GM21723 (cell line): ENCODE results near the gene PDGFRB.

Experiments
- ATAC-seq: cut with Tn5 transposase; IDR thresholded peaks from one replicate; pipeline ENCODE4 v1.9.1; 2021; ENCODE audit warnings: mild to moderate bottlenecking, moderate library complexity; ENCODE audit not compliant: unreplicated experiment

Gene PDGFRB

GRCh38 chr5:150155258-150156026, at the start of gene PDGFRB:
Gene PDGFRB (minus strand): TSS chr5:150155845. CDS start chr5:150137047, 18,798 bp downstream.
- ATAC-seq: peak; percentile 61

DNA sequence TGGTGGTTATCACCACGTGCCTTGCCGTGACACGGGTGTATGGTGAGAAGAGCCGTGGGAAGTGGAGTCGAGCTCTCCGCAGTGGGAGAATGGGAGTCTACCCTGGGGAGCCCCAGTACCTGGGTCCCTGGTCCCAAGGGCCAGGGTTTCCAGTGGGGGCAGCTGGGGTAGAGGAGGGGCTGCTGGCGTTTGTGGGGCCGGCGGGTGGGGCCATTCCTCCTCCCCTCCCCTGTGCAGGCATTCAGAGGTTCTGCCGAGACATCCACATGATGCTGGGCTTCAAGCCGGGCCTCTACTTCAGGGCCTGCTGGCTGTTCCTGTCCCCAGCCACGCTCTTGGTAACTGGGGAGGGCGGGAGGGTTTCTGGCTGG, 48.9 kb upstream of the PDGFRB start:
- ATAC-seq: no peak

- ATAC-seq: no peak
These were observed 48.4 kb upstream of the PDGFRB start for GRCh38 chr5:150203832-150204589.

GRCh38 chr5:150202501-150202900, 46.9 kb upstream of the PDGFRB start:
- no peak for ATAC-seq

DNA sequence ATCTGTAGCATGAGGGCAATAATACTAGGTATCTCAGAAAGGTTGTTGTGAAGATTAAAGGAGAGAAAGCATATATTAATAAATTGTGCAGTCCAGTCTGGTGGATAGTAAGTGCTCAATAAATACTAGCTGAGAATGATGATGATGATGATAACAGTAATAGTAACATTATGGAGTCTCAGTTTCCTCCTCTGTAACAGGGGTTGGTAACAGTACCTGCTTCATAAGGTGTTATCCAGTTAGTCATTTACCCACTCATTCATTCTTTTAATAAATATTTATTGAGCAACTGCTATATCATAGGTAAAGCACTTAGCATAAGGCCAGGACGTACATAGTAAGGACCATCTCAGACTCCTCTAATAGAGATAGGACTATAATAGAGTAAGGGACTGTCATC, 41.8 kb upstream of the PDGFRB start:
- ATAC-seq: no peak

DNA sequence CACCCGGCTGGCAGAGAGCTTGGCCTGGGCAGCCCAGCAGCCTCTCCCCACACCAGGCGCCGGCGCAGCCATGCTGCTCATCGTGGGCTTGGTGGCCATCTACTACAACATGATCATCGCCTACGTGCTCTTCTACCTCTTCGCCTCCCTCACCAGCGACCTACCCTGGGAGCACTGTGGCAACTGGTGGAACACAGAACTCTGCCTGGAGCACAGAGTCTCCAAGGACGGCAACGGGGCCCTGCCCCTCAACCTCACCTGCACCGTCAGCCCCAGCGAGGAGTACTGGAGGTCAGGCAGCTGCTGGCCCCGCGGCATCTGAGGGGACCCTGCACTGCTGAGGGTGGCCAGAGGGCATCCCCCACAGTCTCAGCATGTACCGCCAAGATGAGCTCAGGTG, 41.3 kb upstream of the PDGFRB start:
- no peak for ATAC-seq

DNA sequence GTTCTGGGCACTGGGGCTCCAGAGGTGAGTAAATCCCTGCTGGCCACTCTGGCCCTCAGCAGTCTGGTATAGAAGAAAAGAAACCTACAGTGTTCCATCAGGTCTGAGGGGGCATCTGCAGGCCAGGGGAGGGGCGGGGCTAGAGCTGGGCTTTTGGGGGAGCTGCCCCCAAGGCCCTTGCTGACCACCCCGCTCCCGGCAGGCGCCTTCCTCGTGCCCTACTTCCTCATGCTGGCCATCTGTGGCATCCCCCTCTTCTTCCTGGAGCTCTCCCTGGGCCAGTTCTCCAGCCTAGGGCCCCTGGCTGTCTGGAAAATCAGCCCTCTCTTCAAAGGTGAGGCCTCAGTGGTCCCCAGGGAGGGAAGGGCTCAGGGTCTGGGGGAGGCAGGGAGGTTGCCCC, 40.9 kb upstream of the PDGFRB start:
- no peak for ATAC-seq

DNA sequence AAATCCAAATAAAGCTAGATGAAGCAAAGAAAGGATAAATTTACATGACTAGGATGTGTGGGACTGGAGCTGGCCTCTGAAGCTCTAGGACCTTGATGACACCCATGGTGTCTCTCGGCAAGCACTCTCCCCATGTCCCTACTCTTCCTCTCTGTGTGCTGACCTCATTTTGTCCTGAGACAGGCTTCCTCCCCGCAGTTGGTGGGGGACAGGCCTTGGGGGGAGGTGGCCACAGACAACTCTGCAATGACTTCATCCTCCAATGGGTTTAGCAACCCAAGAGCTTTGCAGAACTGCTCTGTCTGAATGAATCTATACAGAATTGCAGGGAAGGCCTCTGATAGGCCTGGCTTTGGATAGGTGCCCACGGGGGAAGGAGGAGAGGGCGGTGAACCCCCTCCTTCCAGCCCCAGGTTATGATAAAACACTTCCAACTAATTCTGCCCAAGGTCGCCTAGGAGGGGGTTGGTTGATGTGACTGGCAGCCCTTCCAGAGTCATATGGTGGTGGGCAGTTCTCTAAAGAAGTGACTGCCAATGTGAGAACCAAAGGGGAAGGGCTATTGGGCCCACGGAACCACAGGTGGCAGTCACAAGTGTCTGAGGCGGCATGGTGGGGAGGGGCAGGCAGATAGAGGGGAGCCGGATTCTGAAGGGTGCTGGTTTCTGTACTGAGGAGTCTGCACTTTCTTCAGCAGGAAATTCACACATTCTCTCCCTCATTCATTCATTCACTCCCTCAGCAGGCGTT, 40.3 kb upstream of the PDGFRB start:
- no peak for ATAC-seq

GRCh38 chr5:150192462-150192861, 36.8 kb upstream of the PDGFRB start:
- no peak for ATAC-seq

GRCh38 chr5:150190987-150191386, 35.3 kb upstream of the PDGFRB start:
- no peak for ATAC-seq

DNA sequence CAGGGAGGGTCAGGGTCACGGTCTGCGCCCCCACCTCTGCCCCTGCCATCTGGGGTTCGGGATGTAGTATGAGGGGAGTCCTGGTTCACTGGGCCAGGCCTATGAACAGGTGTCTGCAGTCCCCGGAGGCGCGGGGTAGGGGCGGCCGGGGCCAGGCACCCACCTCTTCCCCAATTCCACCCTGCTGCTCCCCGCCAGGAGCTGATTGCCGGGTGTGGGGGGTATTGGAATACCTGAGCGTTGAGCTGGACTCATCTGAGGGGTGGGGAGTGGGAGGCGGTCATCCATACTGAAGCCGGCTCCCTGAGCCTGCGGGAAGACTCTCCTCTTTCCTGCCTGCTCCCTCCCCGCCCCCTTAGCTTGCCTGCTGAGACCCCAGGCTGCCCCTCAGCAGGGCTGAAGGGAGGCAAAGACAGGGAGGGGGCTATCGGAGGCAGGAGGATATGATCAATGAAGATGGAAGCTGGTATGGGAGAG, 34.9 kb upstream of the PDGFRB start:
- ATAC-seq: no peak

DNA sequence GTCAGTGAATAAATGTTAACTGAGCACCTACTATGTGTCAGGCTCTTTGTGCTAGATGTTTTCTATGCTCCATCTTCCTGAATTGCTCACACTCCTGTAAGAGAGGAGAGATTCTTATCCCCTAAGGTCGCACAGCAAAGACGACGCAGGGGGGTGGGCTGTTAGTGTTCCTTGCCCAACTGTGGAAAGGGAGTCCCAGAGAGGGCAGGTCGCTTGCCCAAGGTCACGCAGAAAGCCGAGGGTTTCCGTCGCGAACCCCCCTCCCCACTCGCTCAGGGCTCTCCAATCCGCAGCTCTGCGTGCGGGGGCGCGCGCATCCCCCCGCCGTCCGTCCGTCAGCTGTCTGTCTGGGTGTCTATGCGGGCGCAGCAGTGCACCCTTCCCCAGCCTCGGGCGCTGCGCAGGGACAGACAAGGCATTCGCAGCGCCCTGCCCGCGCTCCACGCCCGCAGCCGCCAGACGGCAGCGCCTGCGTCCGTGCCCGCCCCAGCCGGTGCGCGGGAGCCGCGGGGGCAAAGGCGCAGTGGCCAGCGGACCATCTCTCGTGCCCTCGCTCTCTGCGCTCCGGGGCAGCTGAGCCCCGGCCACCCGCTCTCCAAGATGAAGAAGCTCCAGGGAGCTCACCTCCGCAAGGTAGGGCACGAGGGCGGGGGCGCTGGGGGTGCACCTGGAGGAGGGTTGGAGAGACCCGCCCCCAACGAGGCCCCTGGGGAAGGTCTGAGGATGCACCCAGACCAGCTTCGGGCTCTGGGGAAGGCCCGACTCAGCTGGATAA, 34.3 kb upstream of the PDGFRB start, which contains the start of gene SLC6A7:
Gene SLC6A7, plus strand, starts transcription at position 335 of the 775 bp plus-strand sequence. Its CDS starts 266 bp downstream, at position 601.
- no peak for ATAC-seq

DNA sequence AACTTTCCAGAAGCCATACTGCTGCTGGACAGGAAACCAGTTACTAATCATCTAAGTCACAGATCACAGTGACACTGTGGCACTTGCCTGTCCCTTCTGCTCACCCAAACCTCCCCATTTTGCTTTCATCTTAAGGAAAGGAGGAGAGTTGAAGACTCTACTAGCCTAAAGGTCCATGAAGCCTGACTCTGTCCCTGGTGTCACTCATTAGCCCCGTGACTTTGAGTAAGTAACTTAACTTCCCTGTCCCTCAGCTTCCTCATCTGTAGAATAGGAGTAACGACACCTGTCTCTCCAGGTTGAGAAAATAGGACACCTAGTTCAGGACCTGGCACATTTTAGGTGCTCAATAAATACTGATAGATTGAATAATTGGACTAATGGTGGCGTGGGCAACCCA, 33.7 kb upstream of the PDGFRB start:
- ATAC-seq: no peak

GRCh38 chr5:150188146-150188842, 32.6 kb upstream of the PDGFRB start:
- no peak for ATAC-seq

DNA sequence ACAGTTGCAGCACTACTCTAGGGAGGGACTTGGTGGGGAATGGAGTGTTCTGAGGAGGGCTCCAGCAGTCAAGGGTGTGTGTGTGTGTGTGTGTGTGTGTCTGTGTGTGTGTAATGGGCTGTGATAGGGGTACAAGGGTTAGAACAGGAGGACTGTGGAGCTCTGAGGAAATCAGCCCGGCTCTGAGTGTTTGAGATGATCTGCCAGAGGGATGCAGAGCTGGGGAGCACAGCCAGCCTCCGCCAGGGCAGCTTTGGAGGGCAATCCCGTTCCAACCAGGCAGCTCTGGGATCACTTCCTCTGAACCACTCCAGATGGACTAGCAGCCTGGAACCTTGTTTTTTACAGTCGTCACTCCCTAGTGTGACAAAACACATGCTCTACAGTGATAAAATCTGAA, 31.3 kb upstream of the PDGFRB start:
- ATAC-seq: no peak

GRCh38 chr5:150186137-150186536, 30.5 kb upstream of the PDGFRB start:
- ATAC-seq: no peak

DNA sequence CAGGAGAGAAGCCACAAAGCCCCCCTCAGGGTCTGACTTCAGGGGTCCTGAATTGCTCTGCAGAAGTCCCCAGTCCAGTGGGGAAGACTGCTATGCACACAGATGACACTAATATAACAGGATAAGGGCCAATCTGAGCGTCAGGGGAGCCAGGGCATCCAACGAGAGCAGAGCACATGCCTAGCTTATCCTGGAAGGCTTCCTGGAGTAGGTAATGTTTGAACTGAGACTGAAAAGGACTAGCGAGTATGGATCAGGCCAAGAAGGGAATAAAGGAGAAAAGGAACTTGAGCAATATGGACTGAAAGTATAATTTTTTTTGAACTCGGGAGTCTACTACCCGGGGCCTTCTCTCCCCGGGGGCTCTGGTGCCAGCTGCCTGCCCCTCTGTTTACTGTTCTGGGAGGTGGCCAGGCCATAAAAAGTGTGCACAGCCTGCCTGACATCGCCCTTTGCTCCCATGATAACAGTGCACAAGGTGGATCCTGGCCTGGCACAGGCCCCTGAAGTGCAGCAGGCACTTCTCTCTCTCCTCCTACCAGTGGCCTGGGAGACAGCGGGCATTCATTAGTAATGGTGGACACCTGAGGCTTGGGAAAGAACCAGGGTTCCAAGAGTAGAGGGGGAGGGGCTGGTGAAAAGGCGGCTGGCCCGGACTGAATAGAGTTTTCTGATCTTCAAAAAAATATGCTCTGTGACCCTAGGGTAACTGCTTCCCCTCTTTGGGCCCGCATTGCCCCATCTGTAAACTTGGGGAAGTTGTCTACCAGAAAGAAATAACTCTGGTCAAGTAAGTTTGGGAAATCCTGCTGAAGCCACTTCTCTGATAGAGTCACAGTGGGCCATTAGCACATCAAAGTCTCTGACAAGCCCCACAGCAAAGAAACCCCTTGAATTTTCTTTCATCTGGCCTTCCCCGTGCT, 29.6 kb upstream of the PDGFRB start:
- ATAC-seq: no peak

DNA sequence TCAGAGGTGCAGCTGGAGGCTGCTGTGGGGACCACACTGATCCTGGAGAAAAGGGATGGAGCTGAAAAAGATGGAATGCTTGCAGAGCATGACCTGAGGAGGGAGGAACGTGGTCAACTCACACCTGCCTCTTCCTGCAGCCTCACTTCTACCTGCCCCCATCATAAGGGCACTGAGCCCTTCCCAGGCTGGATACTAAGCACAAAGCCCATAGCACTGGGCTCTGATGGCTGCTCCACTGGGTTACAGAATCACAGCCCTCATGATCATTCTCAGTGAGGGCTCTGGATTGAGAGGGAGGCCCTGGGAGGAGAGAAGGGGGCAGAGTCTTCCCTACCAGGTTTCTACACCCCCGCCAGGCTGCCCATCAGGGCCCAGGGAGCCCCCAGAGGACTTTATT, 28.4 kb upstream of the PDGFRB start:
- no peak for ATAC-seq

DNA sequence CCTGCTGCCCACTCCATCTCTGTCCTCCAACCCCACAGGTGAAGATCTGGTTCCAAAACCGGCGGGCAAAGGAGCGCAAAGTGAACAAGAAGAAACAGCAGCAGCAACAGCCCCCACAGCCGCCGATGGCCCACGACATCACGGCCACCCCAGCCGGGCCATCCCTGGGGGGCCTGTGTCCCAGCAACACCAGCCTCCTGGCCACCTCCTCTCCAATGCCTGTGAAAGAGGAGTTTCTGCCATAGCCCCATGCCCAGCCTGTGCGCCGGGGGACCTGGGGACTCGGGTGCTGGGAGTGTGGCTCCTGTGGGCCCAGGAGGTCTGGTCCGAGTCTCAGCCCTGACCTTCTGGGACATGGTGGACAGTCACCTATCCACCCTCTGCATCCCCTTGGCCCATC, 27.8 kb upstream of the PDGFRB start:
- no peak for ATAC-seq
